HepG2 (cell line): ENCODE results near the gene RPS6KC1. TPM values are rescaled to one million over a fixed set of nuclear protein-coding genes. Genes with fewer than 3 reads are reported as not detected.

Experiments used
- ATAC-seq: fragments of 200-7000 bp; cut with Tn5 transposase; 3 replicates; pipeline ENCODE4 v1.9.1; 2020; ENCODE audit warnings: mild to moderate bottlenecking, moderate library complexity
- BruUV-seq: library from RNA; stranded (reverse); fragments of 400-500 nt; replicated peaks from 2 replicates; lab custom pipeline; 2021; lab: Mats Ljungman, UMichigan
- CTCF ChIA-PET: fragments of 300-600 bp; formaldehyde crosslinking; extraction: SDS; loops from one replicate; lab custom pipeline; 2021; ENCODE audit warnings: low total read pairs, inconsistent platforms, low intra/inter-chr PET ratio; lab: Yijun Ruan, JAX
- POLR2A ChIA-PET: fragments of 350-600 bp; sonication (Branson Sonifier 250); formaldehyde crosslinking; loops from one replicate; lab custom pipeline; 2020; ENCODE audit warnings: antibody characterized with exemption, inconsistent platforms; lab: Yijun Ruan, JAX
- DNase-seq: peaks from one replicate; pipeline ENCODE4 v3.0.0-alpha.2; 2015; ENCODE audit warnings: low spot score
- FAIRE-seq: peaks from 3 replicates; lab custom pipeline; 2011; peaks lifted over from hg19 to GRCh38; lab: Jason Lieb, UNC
- H2AFZ ChIP-seq: one replicate; pipeline ENCODE4 v1.6.1; 2011; ENCODE audit warnings: low read length, inconsistent platforms
- H3K27ac ChIP-seq: fragments of 300-600 bp; 3 replicates; pipeline ENCODE4 v1.8.0; 2011; ENCODE audit warnings: mixed run types, mild to moderate bottlenecking, mixed read lengths, low read length, inconsistent platforms; ENCODE audit not compliant: insufficient read depth; ENCODE audit errors: extremely low read length
- H3K27me3 ChIP-seq, 2 experiments: fragments of 200-600 bp in 1 of 2; 2 replicates in 1 of 2; 3 replicates in 1 of 2; pipeline versions ENCODE4 v1.6.0 to v1.8.0; 2011; ENCODE audit warnings: low read length in 2 of 2, mild to moderate bottlenecking in 2 of 2, moderate library complexity in 2 of 2, inconsistent platforms in 1 of 2; ENCODE audit not compliant: insufficient read depth in 2 of 2, control insufficient read depth in 1 of 2
- H3K36me3 ChIP-seq, 2 experiments: fragments of 200-600 bp in 1 of 2; replicated peaks in 1 of 2; 2 replicates in 1 of 2; 3 replicates in 1 of 2; pipeline versions ENCODE4 v1.5.1 to v1.8.0; 2011; ENCODE audit warnings: low read length in 2 of 2, inconsistent platforms in 1 of 2; ENCODE audit not compliant: insufficient read depth in 2 of 2, control insufficient read depth in 1 of 2
- H3K4me1 ChIP-seq: 2 replicates; pipeline ENCODE4 v1.5.1; 2012; ENCODE audit warnings: low read length, inconsistent platforms; ENCODE audit not compliant: insufficient read depth
- H3K4me2 ChIP-seq: 2 replicates; pipeline ENCODE4 v1.6.0; 2011; ENCODE audit warnings: low read depth, low read length, inconsistent platforms
- H3K4me3 ChIP-seq, 3 experiments: fragments of 200-600 bp in 1 of 3; sonication (generic), shearing (Covaris generic) in 1 of 3; replicated peaks in 1 of 3; 2 replicates each; pipeline ENCODE4 v1.5.1; 2011 to 2016; ENCODE audit warnings: low read length in 3 of 3, inconsistent platforms in 2 of 3, low read depth in 2 of 3, mild to moderate bottlenecking in 2 of 3, control low read depth in 1 of 3, mixed read lengths in 1 of 3; ENCODE audit not compliant: insufficient read depth in 1 of 3
- H3K79me2 ChIP-seq: one replicate; pipeline ENCODE4 v1.6.1; 2011; ENCODE audit warnings: low read length, inconsistent platforms; ENCODE audit not compliant: insufficient read depth
- H3K9ac ChIP-seq: 2 replicates; pipeline ENCODE4 v1.6.0; 2011; ENCODE audit warnings: mild to moderate bottlenecking, low read depth, low read length, inconsistent platforms; ENCODE audit not compliant: insufficient read depth
- H3K9me3 ChIP-seq: 2 replicates; pipeline ENCODE4 v1.5.1; 2012; ENCODE audit warnings: mild to moderate bottlenecking, low read length
- H4K20me1 ChIP-seq: 2 replicates; pipeline ENCODE4 v1.6.0; 2011; ENCODE audit warnings: inconsistent platforms, mild to moderate bottlenecking, low read length, moderate library complexity; ENCODE audit not compliant: insufficient read depth
- ARNT ChIP-seq: fragments of 450-650 bp; IDR thresholded peaks from 2 replicates; pipeline ENCODE4 v1.6.1; 2017
- BCLAF1 ChIP-seq: fragments of 450-650 bp; IDR thresholded peaks from 2 replicates; pipeline ENCODE4 v1.6.1; 2017; ENCODE audit warnings: mild to moderate bottlenecking
- E2F2 ChIP-seq: sonication (generic); formaldehyde crosslinking; IDR thresholded peaks from 2 replicates; pipeline ENCODE4 v1.4.0; 2020; ENCODE audit warnings: missing genetic modification reagents, borderline replicate concordance
- E2F5 ChIP-seq: sonication (generic); formaldehyde crosslinking; conservative IDR thresholded peaks from 2 replicates; pipeline ENCODE4 v1.4.0; 2020; ENCODE audit warnings: missing genetic modification reagents
- GATAD2A ChIP-seq: IDR thresholded peaks from 2 replicates; pipeline ENCODE4 v1.6.1; 2016
- GLI4 ChIP-seq: sonication (generic); formaldehyde crosslinking; IDR thresholded peaks from 2 replicates; pipeline ENCODE4 v1.5.1; 2020; ENCODE audit warnings: missing genetic modification reagents, mild to moderate bottlenecking, moderate library complexity, borderline replicate concordance
- KLF12 ChIP-seq: sonication (generic); formaldehyde crosslinking; IDR thresholded peaks from 2 replicates; pipeline ENCODE4 v1.4.0; 2020; ENCODE audit warnings: missing genetic modification reagents, borderline replicate concordance
- ZBTB7A ChIP-seq: sonication (generic); formaldehyde crosslinking; IDR thresholded peaks from 2 replicates; pipeline ENCODE4 v1.8.0; 2022; ENCODE audit warnings: mild to moderate bottlenecking, missing genetic modification reagents
- ZNF20 ChIP-seq: sonication (generic); formaldehyde crosslinking; IDR thresholded peaks from 2 replicates; pipeline ENCODE4 v1.4.0; 2020; ENCODE audit warnings: mild to moderate bottlenecking, moderate library complexity, missing genetic modification reagents
- ZNF543 ChIP-seq: sonication (generic); formaldehyde crosslinking; IDR thresholded peaks from 2 replicates; pipeline ENCODE4 v1.4.0; 2020; ENCODE audit warnings: mild to moderate bottlenecking, missing genetic modification reagents
- ZNF614 ChIP-seq: IDR thresholded peaks from 2 replicates; pipeline ENCODE4 v1.6.1; 2018; ENCODE audit warnings: missing biosample characterization, missing genetic modification reagents, inconsistent platforms, borderline replicate concordance
- ZNF704 ChIP-seq: sonication (generic); formaldehyde crosslinking; IDR thresholded peaks from 2 replicates; pipeline ENCODE4 v1.8.1; 2023; ENCODE audit warnings: mild to moderate bottlenecking, inconsistent platforms, moderate library complexity, missing genetic modification reagents, borderline replicate concordance
- ZNF782 ChIP-seq: sonication (generic); formaldehyde crosslinking; IDR thresholded peaks from 2 replicates; pipeline ENCODE4 v1.4.0; 2020; ENCODE audit warnings: missing genetic modification reagents, mild to moderate bottlenecking, borderline replicate concordance
- WGBS: methylation state at CpG from one replicate; pipeline ENCODE4 v1.1.6; 2017; ENCODE audit warnings: low lambda C conversion rate; 5-methylcytosine and 5-hydroxymethylcytosine counted together
- in situ Hi-C: cut with HindIII; loops from 2 replicates; pipeline ENCODE4 v1.10.0; 2017; ENCODE audit warnings: low pct_unique_long_range_greater_than_20kb; ENCODE audit not compliant: extremely low pct_ligation_motif_present
- intact Hi-C: fragments of 100-400 bp; cut with micrococcal nuclease; formaldehyde crosslinking; loops from one replicate; pipeline ENCODE4 v1.10.0; 2022; ENCODE audit not compliant: unreplicated experiment
- polyA plus RNA-seq, 8 experiments: library from polyadenylated mRNA; depleted of rRNA in 3 of 8; stranded (reverse) in 7 of 8; unstranded in 1 of 8; fragments of >200 nt; fragmentation: Illumina TruSeq in 4 of 8; extraction: Trizol in 4 of 8; gene quantifications; 2 replicates each; pipeline versions ENCODE4 v1.2.1 to v1.2.3, GENCODE V29; 2011 to 2016; ENCODE audit warnings: low read depth in 4 of 8, missing spikeins in 1 of 8, mixed read lengths in 1 of 8; ENCODE audit not compliant: insufficient read depth in 1 of 8
- total RNA-seq, 5 experiments: library from RNA; depleted of rRNA; stranded (reverse); fragments of >200 nt; fragmentation: Illumina TruSeq; extraction: Trizol; gene quantifications; 2 replicates each; pipeline ENCODE4 v1.2.3, GENCODE V29; 2016; ENCODE audit warnings: low read depth in 1 of 5

RPS6KC1 gene
- total and polyA plus RNA-seq, 2 of the 13 experiments (the other 11 are each of a cell fraction or from before 2014, with no cell fraction given): 11.0 to 25.2 TPM

- TF ChIP-seq BCLAF1: no peak
- no peak for TF ChIP-seq E2F2 (CRISPR knock-in tag)
- TF ChIP-seq GATAD2A (CRISPR knock-in tag): no peak
- TF ChIP-seq ZNF704: no peak
These were observed 24.7 kb downstream of the RPS6KC1 start (continued) for GRCh38 chr1:213075725-213076124.

- H3K9ac ChIP-seq: no peak overlapping the region
- no peaks in the 10 kb centered on the region for H3K79me2 ChIP-seq
- no peak overlapping the region for H2AFZ ChIP-seq
- no peak overlapping the region for H3K27ac ChIP-seq
- no peaks in the 10 kb centered on the region for H3K9me3 ChIP-seq
- 100% methylated on average over 2 of the region's 2 CpGs for WGBS
- CTCF ChIA-PET: no interaction called here
- H3K27me3 ChIP-seq: no peaks in the 10 kb centered on the region
- peaks cover 8 to 37% of the 10 kb centered on the region in 2 experiments for H3K36me3 ChIP-seq
- no peak for DNase-seq
- no peak for FAIRE-seq
- H4K20me1 ChIP-seq: no peaks in the 10 kb centered on the region
- POLR2A ChIA-PET: no interaction called here
- no TSS peak for BruUV-seq
- H3K4me3 ChIP-seq: no peak overlapping the region
- in situ Hi-C loops (no loop called here), intact Hi-C loops (no loop called here)
- no peak overlapping the region for H3K4me2 ChIP-seq
- TF ChIP-seq KLF12 (CRISPR knock-in tag): no peak
- no peak for TF ChIP-seq E2F5
- no peak for TF ChIP-seq ZNF543 (CRISPR knock-in tag)
- TF ChIP-seq ZNF782: no peak
- TF ChIP-seq ZNF20 (CRISPR knock-in tag): no peak
- TF ChIP-seq ARNT: no peak
- TF ChIP-seq GLI4 (CRISPR knock-in tag): no peak
- no peak for TF ChIP-seq ZBTB7A
- TF ChIP-seq ZNF614: no peak
- no peaks in the 10 kb centered on the region for H3K4me1 ChIP-seq
- no peak for ATAC-seq
These were observed 31.5 kb downstream of the RPS6KC1 start for GRCh38 chr1:213082420-213083111.
